Adipocyte (in vitro differentiated cells): ENCODE data around the gene MACROD2.

ENCODE experiments used
- DNase-seq: peaks from one replicate; pipeline ENCODE4 v3.0.0-alpha.2; 2015; ENCODE audit warnings: low read depth
- H3K27me3 ChIP-seq: replicated peaks from 2 replicates; pipeline ENCODE4 v1.7.0; 2013; ENCODE audit warnings: mild to moderate bottlenecking, low read length, moderate library complexity; ENCODE audit not compliant: control insufficient read depth, insufficient read depth
- H3K36me3 ChIP-seq: 2 replicates; pipeline ENCODE4 v1.7.0; 2013; ENCODE audit warnings: low read length, mild to moderate bottlenecking, moderate library complexity; ENCODE audit not compliant: control insufficient read depth, insufficient read depth, severe bottlenecking
- H3K4me1 ChIP-seq: 2 replicates; pipeline ENCODE4 v1.7.0; 2013; ENCODE audit warnings: mild to moderate bottlenecking, low read length, moderate library complexity; ENCODE audit not compliant: control insufficient read depth, insufficient read depth
- H3K4me3 ChIP-seq: 2 replicates; pipeline ENCODE4 v1.7.0; 2013; ENCODE audit warnings: mild to moderate bottlenecking, low read length, moderate library complexity
- H3K9ac ChIP-seq: 2 replicates; pipeline ENCODE4 v1.7.0; 2013; ENCODE audit warnings: mild to moderate bottlenecking, low read length, moderate library complexity
- H3K9me3 ChIP-seq: 2 replicates; pipeline ENCODE4 v1.7.0; 2013; ENCODE audit warnings: mild to moderate bottlenecking, low read length, moderate library complexity; ENCODE audit not compliant: control insufficient read depth

Gene MACROD2

GRCh38 chr20:14667226-14667625 is 671.9 kb downstream of the MACROD2 start:
- H3K4me1 ChIP-seq, result no peaks in the 10 kb centered on the region

GRCh38 chr20:14672066-14672465 is 676.8 kb downstream of the MACROD2 start:
- Histone ChIP-seq H3K4me3 (no peak overlapping the region), H3K27me3 (no peaks in the 10 kb centered on the region), H3K9ac (no peak overlapping the region), H3K36me3 (no peaks in the 10 kb centered on the region), H3K9me3 (no peaks in the 10 kb centered on the region), H3K4me1 (peaks cover 4% of the 10 kb centered on the region)
- DNase-seq, result no peak

More at GRCh38 chr20:14667226-14667625, 671.9 kb downstream of the MACROD2 start:
- H3K9ac ChIP-seq, result no peak overlapping the region
- no peaks in the 10 kb centered on the region for H3K36me3 ChIP-seq
- H3K9me3 ChIP-seq, result no peaks in the 10 kb centered on the region
- H3K27me3 ChIP-seq, result no peaks in the 10 kb centered on the region
- no peak overlapping the region for H3K4me3 ChIP-seq
- DNase-seq, result no peak

GRCh38 chr20:14673164-14673563 is 677.8 kb downstream of the MACROD2 start:
- Histone ChIP-seq H3K9me3 (peaks cover 4% of the 10 kb centered on the region), H3K4me1 (peaks cover 4% of the 10 kb centered on the region), H3K4me3 (no peak overlapping the region), H3K27me3 (no peaks in the 10 kb centered on the region), H3K36me3 (no peaks in the 10 kb centered on the region), H3K9ac (no peak overlapping the region)
- DNase-seq, result no peak

GRCh38 chr20:14677455-14677854 is 682.1 kb downstream of the MACROD2 start:
- H3K4me1 ChIP-seq, result peaks cover 4% of the 10 kb centered on the region
- no peak overlapping the region for H3K9ac ChIP-seq
- peaks cover 4% of the 10 kb centered on the region for H3K9me3 ChIP-seq
- H3K36me3 ChIP-seq, result no peaks in the 10 kb centered on the region
- no peak overlapping the region for H3K4me3 ChIP-seq
- no peak for DNase-seq
- no peaks in the 10 kb centered on the region for H3K27me3 ChIP-seq

- no peak for DNase-seq
- Histone ChIP-seq H3K27me3 (no peaks in the 10 kb centered on the region), H3K4me3 (no peak overlapping the region), H3K36me3 (no peaks in the 10 kb centered on the region), H3K4me1 (peaks cover 7% of the 10 kb centered on the region), H3K9ac (no peak overlapping the region), H3K9me3 (no peaks in the 10 kb centered on the region)
These were observed 689.9 kb downstream of the MACROD2 start for GRCh38 chr20:14685183-14685582.

GRCh38 chr20:14687313-14687712 is 692.0 kb downstream of the MACROD2 start:
- H3K4me1 ChIP-seq, result peaks cover 7% of the 10 kb centered on the region
- no peaks in the 10 kb centered on the region for H3K36me3 ChIP-seq
- H3K9ac ChIP-seq, result no peak overlapping the region
- no peaks in the 10 kb centered on the region for H3K9me3 ChIP-seq
- H3K4me3 ChIP-seq, result no peak overlapping the region
- no peak for DNase-seq
- no peaks in the 10 kb centered on the region for H3K27me3 ChIP-seq

GRCh38 chr20:14688005-14688404 is 692.7 kb downstream of the MACROD2 start:
- Histone ChIP-seq H3K36me3 (no peaks in the 10 kb centered on the region), H3K27me3 (no peaks in the 10 kb centered on the region)
- no peak for DNase-seq

GRCh38 chr20:14691994-14692393 is 696.7 kb downstream of the MACROD2 start:
- peaks cover 15% of the 10 kb centered on the region for H3K4me1 ChIP-seq
- no peak overlapping the region for H3K4me3 ChIP-seq
- H3K9ac ChIP-seq, result no peak overlapping the region
- no peaks in the 10 kb centered on the region for H3K9me3 ChIP-seq
- DNase-seq, result no peak
- no peaks in the 10 kb centered on the region for H3K36me3 ChIP-seq
- no peaks in the 10 kb centered on the region for H3K27me3 ChIP-seq

More at GRCh38 chr20:14688005-14688404, 692.7 kb downstream of the MACROD2 start:
- peaks cover 7% of the 10 kb centered on the region for H3K4me1 ChIP-seq
- no peak overlapping the region for H3K4me3 ChIP-seq
- H3K9ac ChIP-seq, result no peak overlapping the region
- no peaks in the 10 kb centered on the region for H3K9me3 ChIP-seq

- H3K9ac ChIP-seq, result no peak overlapping the region
- no peaks in the 10 kb centered on the region for H3K9me3 ChIP-seq
- no peak overlapping the region for H3K4me3 ChIP-seq
- H3K36me3 ChIP-seq, result no peaks in the 10 kb centered on the region
- no peak for DNase-seq
- H3K27me3 ChIP-seq, result no peaks in the 10 kb centered on the region
- H3K4me1 ChIP-seq, result peaks cover 27% of the 10 kb centered on the region
These were observed 701.2 kb downstream of the MACROD2 start for GRCh38 chr20:14696478-14696877.

- H3K4me3 ChIP-seq, result no peak overlapping the region
These were observed 701.6 kb downstream of the MACROD2 start for GRCh38 chr20:14696937-14697336.

GRCh38 chr20:14698125-14698524 is 702.8 kb downstream of the MACROD2 start:
- Histone ChIP-seq H3K27me3 (no peaks in the 10 kb centered on the region), H3K36me3 (no peaks in the 10 kb centered on the region), H3K9me3 (no peaks in the 10 kb centered on the region), H3K9ac (no peak overlapping the region), H3K4me3 (no peak overlapping the region), H3K4me1 (peaks cover 27% of the 10 kb centered on the region)
- no peak for DNase-seq

More at GRCh38 chr20:14696937-14697336, 701.6 kb downstream of the MACROD2 start:
- H3K9me3 ChIP-seq, result no peaks in the 10 kb centered on the region
- DNase-seq, result no peak
- peaks cover 27% of the 10 kb centered on the region for H3K4me1 ChIP-seq
- no peaks in the 10 kb centered on the region for H3K27me3 ChIP-seq
- H3K9ac ChIP-seq, result no peak overlapping the region
- H3K36me3 ChIP-seq, result no peaks in the 10 kb centered on the region

- Histone ChIP-seq H3K27me3 (no peaks in the 10 kb centered on the region), H3K36me3 (no peaks in the 10 kb centered on the region), H3K4me1 (peaks cover 27% of the 10 kb centered on the region), H3K9ac (no peak overlapping the region), H3K4me3 (no peak overlapping the region), H3K9me3 (no peaks in the 10 kb centered on the region)
- no peak for DNase-seq
These were observed 703.5 kb downstream of the MACROD2 start for GRCh38 chr20:14698605-14699373.
